ENCODE results near the gene TOX4.

- TF ChIP-seq, protein P1, sequence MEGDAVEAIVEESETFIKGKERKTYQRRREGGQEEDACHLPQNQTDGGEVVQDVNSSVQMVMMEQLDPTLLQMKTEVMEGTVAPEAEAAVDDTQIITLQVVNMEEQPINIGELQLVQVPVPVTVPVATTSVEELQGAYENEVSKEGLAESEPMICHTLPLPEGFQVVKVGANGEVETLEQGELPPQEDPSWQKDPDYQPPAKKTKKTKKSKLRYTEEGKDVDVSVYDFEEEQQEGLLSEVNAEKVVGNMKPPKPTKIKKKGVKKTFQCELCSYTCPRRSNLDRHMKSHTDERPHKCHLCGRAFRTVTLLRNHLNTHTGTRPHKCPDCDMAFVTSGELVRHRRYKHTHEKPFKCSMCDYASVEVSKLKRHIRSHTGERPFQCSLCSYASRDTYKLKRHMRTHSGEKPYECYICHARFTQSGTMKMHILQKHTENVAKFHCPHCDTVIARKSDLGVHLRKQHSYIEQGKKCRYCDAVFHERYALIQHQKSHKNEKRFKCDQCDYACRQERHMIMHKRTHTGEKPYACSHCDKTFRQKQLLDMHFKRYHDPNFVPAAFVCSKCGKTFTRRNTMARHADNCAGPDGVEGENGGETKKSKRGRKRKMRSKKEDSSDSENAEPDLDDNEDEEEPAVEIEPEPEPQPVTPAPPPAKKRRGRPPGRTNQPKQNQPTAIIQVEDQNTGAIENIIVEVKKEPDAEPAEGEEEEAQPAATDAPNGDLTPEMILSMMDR (IDR thresholded peaks at IDR 0.05) = peak in 10 of 12 donors; percentile 19 to 59 (median 44)
- TF ChIP-seq POLR2A (IDR thresholded peaks at IDR 0.05) = no peak
Measured at GRCh38 chr14:21498540-21499526, 21.8 kb downstream of the TOX4 start.
